Fibroblast of skin of right biceps (primary cell): ENCODE data around the gene RBBP4.
A peak's percentile ranks its signal among the peaks of the same experiment; 100 is the strongest.
"Not testable (repeated sequence)": the region's sequence is repeated elsewhere in the genome, so short reads cannot be mapped to it uniquely, and the experiment has no call there.

Experiments
- DNase-seq: peaks from one replicate; pipeline ENCODE4 v3.0.0-alpha.2; 2013

The RBBP4 gene

DNA sequence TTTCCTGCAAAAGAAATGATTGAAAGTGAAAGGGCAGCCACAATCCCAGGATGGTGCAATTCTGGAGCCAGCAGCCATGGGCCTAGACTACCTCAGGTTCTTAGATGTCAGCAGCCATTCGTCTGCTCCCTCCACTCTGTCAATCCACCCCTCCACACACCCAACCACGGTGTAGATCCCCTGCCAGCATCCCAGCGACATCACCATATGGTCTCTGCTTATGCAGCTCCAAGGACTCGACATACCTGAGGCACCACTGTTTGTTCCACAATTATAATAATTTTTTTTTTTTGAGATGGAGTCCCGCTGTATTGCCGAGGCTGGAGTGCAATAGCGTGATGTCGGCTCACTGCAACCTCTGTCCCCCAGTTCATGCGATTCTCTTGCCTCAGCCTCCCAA lies 45.0 kb downstream of the RBBP4 start:
- no peak for DNase-seq

DNA sequence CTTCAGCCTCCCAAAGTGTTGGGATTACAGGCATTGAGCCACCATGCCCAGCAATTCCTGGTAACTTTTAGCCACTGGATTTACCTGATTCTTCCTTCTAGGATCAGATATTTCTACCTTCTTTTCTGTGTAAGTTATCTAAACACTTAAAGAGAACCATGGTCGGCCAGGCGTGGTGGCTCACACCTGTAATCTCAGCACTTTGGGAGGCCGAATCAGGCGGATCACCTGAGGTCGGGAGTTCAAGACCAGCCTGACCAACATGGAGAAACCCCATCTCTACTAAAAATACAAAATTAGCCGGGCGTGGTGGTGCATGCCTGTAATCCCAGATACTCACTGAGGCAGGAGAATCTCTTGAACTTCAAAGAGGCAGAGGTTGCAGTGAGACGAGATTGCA lies 46.0 kb downstream of the RBBP4 start:
- DNase-seq, result not testable (repeated sequence)

DNA sequence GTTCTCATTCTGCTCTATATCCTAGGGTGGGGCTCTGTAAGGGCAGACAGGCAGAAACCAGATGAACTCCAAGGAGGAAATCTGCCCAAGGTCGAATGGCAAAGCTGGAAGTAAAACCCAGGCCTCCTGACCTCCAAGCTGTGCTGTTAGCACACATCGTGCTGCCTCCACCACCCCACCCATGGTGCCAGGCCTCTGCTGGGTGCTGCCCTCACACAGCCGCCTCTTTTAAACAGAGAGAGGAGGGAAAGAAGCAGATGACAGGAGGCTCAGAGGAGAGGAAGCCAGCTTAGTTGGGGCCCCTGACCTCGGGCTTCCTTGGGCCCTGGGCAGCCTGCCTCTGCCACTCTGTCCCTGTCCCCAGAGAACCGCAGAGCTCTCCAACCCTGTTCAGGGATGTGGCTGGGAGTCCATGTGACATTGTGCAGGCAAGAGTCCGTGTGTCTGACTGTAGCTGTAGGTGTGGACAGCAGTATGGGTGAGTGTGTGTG lies 50.5 kb downstream of the RBBP4 start:
- DNase-seq, result no peak

DNA sequence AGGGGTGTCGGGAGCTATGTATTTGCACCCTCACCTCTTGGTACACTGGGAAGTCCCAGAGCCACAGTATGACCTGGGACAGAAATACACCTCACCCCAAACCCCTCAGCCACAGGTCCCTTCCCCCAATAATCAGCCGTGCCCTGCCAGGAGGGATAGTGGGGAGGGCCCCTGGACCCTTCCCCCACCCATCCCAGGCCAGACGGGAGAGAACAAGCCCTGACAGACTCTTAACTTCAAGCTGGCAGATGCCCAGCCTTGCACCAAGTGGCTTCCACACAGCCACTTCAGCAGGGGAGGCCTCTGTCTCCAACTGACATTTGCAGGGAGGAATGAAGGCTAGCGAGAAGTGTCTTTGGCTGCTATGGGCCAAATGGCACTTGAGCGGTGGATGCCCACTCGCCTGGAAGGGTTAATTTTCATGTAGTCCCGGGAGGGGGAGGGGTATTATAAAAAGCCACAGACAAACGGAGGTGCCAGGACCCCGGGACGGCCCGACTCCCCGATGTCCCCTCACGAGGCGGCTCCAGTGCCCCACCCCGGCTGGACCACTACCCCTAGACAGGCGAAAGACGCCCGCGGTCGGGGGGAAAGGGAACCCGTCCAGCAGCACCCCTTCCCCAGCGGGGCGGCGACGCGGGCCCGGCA lies 51.1 kb downstream of the RBBP4 start:
- DNase-seq, result peak; percentile 63

DNA sequence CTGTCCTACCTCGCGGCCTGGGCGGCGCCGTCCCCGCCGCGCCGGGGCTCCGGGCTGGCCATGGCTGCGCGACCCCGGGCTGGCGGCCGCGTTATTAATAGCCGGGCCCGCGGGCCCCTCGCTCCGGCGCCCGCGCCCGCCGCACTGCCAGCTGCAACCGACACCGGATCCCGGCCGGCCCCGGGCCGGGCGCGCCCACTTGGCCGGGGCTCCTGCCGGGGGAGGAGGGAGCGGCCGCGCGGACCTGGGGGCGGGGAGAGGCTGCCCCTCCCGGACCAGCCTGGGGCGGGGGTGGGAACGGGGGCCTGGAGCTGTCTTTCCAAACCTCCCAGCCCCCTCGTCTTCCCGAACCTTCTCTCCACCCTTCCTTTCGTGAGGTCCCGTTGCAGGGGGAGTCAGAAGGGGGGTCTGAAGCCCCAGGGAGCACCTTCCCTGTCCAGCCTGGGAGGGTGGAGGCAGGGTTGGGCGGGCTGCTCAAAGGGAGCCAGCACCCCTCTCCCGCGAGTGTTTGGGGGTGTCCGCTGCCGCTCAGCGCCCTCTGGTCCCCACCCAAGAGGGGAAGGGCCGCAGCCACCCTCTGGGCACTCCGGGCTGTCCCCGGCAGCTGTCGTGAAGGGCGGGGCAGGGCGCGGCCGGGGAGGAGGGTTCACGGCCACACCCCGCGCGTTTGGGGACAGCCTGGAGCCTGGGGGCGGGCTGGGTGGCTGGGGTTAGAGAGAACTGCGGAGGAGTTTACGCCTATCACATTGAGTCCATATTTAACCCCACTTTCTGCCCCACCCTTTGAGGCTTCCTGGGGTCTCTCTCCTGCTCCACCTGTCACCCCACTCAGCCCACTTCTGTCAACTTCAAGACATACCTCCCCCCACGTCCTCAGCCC lies 51.8 kb downstream of the RBBP4 start, which contains the start of gene SYNC:
Gene SYNC, minus strand, starts transcription at position 172 of the 880 bp plus-strand sequence. Its CDS starts 110 bp downstream, at position 62.
- DNase-seq, result peak; percentile 95

DNA sequence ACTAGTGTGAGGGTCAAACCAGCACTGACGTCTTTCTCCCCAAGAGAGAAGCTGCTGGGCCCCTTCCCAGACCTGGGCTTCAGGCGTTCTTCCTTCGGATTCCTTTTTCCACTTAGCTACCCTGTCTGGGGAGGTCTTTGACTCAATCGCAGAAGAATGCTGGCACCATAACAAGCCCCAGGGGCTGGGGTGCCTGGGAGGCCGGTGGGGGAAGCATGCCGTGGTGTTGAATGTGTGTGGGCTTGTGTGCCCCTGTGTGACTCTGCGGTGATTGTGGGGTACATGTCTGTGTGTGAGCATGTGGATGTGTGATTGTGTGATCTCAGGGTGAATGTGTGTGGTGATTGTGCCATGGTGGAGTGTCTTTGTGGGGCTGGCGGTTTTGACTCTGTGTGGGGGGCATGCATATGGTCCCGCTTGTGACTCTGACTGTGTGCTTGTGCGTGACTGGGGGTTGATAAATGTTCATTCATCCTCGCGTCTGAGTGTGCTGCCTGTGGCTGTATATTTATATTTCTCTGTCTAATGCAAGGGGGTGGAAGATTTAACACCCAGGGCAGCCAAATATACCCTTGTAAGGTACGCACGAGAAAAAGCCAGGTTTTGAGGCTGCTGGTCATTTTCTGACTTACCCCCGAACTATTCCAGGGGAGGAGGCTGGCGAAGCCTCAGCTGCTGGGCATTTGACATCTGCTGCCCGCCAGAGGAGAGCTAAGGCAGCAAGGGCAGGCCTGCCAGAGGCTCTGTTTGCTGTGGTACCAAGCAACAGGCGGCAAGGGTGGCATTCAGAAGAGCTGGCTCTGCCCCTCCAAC lies 52.7 kb downstream of the RBBP4 start:
- DNase-seq, result peak; percentile 100

DNA sequence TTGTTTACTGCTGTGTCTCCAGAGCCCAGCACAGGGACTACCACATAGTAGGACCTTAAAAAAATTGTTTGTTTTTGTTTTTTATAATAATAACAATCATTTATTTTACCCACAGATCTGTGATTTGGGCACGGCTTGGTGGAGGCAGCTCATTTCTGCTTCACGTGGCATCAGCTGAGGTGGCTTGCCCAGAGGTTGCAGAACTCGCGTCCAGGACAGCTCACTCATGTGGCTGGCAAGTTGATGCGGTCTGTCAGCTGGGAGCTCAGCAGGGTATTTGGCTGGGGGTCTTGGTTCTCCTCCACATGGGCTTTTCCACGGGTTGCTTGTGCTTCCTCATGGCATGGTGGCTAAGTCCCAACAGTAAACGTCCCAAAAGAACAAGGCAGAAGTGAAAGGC lies 54.5 kb downstream of the RBBP4 start:
- DNase-seq, result no peak

DNA sequence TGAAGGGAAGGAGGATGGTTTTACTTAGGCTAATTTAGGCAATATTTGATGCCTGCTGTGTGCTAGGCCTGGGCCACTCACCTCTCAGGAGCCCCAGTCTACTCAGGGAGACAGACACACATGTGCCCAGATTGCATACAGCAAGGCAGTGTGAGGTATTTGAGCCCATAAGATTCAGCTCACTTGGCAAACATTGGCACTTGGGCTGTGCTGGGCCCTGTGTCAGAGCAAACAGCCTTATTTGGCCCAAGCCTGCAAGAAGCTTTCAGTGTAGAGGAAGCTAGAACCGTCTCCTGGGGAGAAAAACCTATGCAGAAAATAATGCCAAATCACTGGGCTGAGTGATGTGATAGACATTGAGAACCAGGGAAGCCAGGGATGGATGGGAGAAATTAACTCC lies 55.5 kb downstream of the RBBP4 start:
- no peak for DNase-seq

DNA sequence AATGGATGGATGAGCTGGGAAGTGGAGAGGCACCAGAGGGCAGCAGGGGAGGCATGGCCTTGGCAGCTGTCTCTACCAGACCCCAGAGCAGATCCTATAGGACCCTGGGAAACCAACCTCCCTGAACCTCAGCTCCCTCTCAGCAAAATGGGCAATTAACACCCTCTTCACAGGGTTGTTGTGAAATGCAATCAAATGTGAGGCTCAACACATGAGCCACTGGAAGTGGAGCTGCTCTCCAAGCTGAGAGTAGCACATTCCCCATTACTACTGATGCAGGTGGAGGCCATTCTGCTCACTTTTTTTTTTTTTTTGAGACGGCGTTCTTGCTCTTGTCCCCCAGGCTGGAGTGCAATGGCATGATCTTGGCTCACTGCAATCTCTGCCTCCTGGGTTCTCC lies 58.1 kb downstream of the RBBP4 start:
- no peak for DNase-seq

DNA sequence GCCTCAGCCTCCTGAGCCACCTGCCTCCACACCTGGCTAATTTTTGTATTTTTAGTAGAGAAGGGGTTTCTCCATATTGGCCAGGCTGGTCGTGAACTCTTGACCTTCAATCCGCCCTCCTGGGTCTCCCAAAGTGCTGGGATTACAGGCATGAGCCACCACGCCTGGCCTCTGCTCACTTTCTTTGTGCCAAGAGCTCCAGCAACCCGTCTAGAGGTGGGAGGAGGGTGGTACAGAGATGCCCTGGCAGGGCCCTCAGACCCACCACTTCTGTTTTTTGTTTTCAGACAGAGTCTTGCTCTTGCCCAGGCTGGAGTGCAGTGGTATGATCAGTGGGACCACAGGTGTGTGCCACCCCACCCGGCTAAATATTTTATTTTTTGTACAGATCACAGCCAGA lies 58.5 kb downstream of the RBBP4 start:
- no peak for DNase-seq

DNA sequence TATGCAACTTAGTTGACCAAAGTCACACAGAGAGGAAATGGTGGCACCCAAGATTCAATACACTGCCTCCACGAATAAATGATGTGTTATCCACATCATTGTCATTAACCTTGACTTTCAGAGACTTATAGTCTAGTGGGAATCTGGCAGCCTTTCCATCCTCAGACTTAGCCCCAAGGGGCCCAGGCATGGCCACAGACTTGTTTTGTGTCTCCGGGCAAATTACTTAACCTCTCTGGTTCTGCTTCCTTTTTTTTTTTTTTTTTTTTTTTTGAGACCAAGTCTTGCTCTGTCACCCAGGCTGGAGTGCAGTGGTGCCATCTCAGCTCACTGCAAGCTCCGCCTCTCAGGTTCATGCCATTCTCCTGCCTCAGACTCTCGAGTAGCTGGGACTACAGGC lies 60.2 kb downstream of the RBBP4 start:
- DNase-seq, result not testable (repeated sequence)

DNA sequence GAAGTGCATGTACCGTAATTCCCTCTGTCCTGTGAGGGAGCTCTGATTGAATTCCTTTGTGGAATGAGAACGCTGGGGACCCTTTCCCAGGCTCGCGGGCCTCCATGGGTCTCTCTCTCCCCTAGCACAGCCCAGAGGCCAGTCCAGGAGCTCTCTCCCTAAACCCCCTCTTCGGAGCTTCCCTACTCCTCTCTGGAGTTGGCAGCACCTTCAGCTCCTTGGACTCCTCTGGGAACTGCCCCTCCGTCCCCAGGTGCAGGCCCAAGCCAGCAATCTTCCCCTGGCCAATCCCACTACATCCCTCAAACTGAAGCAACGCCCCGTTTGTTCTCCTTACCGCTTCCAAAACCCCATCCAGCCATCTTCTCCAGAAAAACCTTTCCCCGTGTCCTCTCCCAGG lies 62.1 kb downstream of the RBBP4 start:
- DNase-seq, result no peak

DNA sequence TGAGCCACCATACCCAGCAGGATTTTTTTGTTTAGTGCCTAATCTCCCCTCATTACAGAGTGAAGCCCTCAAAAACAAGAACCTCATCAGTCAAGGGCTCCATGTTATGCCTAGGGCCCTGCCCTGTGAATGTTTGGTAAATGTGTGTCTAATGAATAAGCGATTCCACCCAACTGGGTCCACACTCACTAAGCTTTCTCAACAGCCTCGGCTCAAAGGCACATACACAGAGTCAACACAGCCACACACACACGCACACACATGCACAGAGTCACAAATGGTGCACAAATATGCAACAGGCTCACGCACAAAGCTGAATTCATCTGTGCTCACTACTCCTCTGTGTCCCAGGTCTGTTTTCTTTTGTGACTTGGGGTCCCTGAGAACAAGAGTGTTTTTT lies 63.3 kb downstream of the RBBP4 start:
- no peak for DNase-seq

DNA sequence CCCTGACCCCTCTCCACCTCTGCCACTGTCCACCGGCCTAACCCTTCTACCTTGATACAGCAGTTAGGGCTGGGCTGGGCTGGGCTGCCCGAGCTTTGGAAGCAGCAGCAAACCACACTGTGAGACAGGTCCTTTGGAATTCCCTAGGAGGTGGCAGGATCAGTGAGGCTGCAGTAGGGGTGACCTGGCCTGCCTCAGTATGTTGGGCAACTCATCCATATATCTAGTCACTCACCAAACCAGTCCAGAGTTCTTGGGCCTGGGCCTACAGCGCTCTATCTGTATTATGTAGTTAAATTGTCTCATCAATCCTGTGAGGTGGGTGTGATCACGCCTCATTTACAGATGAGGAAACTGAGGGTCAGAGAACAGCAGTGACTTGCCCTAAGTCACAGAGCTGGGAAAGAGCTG lies 64.9 kb downstream of the RBBP4 start:
- no peak for DNase-seq

DNA sequence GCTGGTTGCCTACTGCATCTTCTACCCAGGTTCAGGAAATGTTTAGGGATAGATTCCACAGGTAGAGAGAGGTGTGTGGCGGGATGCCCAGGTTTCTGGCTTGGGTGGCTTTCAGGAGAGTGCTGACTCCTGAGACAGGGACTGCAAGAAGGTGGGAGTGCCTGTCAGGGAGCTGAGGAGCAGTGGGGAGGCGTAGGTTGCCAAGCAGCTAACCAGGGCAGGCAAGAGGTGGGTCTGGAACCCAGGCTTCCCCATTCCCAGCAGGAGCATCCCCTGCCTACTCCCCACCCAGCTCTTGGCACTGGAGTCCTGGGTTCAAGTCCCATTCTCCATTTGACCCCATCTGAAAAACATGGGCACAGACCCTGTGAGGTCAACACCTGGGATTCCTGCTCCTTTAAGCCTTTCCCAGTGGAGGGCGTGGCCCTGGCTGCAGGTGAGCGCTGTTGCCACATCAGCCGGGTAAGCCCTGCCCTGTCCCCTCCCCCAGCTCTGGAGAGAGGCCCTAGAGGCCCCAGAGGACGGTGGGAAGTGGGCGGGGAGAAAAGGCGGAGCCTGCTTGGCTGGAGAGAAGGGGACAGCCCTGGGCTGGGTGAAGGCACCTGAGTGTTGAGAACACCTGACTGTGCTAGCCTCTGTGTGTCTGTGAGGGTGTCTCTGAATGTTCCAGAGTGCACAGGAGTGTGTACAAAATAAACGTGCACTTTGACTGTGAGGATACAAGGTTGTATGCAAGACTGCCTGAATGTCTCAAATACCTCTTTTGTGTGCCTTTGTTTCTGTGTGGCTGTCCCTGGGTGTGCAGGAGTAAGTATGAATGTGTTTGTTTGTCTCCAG lies 65.5 kb downstream of the RBBP4 start:
- peak; percentile 40 for DNase-seq

DNA sequence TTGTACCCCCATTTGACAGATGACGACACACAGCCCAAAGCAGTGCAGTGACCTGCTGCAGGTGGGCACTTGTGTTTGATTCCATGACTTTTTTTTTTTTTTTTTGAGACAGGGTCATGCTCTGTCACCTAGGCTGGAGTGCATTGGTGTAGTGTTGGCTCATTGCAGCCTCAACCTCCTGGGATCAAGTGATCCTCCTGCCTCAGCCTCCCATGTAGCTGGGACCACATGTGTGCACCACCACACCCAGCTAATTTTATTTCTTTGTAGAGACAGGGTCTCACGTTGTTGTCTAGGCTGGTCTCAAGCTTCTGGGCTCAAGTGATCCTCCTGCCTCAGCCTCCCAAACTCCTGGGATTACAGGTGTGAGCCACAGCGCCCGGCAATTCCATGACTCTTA lies 66.5 kb downstream of the RBBP4 start:
- no peak for DNase-seq

DNA sequence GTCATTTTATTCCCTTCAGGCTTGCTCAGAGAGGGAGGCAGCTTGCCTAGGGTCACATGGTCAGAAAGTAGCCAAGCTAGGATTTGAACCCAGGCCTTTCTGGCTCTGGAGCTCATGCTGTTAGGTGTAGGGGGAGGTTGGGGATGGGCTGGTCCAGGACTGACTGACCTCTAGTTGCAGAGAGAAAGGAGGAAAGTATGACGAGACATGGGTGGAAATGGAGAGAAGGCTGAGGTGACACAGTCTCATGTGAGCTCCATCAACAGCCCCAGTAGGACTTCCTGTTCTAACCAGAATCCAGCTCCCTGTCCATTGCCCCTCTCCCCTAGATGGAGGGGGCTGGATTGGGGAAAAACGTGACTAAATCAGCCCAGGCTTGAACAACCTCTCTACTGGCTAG lies 67.0 kb downstream of the RBBP4 start:
- DNase-seq, result no peak

DNA sequence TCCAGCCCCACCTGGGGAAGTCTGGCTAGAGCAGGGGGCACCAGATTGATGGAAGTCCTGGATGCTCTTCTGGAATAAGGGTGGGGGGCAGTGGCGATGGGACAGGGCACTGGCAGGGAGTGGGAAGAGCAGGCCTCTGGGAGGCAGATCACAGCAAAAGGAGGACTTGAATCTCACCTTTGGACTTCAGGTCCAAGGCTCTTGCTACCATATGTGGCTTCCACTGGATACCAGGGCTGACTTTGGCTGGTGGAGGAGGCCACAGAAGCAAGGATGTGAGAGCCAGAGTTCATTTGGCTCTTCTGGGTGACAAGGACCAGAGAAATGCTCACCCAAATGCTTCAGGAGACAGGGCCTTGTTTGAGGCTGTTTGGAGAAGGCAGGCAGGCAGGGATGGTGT lies 67.5 kb downstream of the RBBP4 start:
- no peak for DNase-seq

DNA sequence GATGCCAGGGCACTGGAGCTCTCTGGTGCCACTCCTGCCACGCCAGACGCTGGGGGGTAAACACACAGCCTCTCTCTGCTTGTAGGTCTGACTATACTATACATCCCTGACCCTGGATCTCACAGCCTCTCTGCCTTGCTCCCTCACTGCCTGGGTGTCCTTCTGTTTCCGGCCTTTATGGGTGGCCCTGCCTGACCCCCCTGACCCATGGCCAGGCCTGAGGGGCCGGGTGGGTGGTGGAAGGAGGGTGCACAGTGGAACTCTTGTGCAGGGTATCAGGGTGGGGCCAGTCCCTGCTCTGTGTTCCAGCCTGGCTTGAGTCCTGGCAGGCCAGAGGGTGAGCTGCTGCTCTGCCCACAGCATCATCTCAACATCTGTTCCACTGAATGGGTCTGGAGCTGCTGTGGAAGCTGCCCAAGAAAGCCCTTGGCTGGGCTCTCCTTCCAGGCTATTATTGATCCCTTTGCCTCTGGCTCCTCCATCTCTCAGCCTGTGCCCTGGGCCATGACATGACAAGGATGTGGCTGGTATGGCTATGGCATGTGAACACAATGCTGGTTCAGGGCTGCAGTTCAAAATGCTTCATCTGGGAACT lies 68.8 kb downstream of the RBBP4 start:
- no peak for DNase-seq

DNA sequence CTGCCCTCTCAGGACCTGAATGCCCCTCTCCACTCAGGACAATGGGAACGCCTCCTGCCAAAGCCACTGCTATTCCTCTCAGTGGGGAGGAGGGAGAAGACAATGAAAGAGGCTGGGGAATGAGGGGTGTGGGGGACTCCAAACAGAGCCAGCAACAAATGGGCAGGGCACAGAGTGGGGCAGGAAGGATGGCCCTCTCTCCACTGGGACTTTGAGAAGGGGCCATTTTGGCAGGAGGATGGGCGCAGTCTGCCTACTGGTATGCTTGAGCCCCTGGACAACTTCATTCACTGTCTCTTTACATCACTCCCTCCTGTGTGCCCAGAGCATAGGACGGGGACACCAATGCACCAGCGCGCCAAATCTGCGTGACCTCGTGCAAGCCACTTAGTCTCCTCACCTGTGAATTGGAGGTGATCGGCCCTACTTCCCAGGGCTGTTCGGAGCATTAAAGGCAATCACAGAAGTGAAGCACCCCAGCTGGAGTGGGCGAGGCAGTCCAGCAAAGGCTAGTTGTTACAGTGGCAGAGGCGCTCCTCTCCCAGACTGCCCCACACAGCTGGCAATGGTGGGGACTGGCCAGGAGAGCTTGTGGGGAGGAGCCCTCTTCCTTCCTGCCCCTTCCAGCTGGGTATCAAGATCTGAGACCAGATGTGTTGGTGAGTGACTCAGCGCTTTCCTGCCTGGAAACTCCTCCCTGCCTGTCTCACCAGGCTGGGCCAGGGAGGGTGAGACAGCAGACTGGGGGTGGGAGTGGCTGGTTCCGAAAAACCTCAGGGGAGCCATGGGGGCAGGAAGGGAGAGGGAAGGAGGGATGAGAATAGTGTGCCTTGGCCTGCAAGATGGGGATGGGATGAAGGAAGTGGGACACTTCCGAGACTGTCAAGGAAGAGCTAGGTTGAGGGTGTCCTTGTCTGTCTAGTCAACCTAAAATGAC lies 73.9 kb downstream of the RBBP4 start:
- DNase-seq, result peak; percentile 93

DNA sequence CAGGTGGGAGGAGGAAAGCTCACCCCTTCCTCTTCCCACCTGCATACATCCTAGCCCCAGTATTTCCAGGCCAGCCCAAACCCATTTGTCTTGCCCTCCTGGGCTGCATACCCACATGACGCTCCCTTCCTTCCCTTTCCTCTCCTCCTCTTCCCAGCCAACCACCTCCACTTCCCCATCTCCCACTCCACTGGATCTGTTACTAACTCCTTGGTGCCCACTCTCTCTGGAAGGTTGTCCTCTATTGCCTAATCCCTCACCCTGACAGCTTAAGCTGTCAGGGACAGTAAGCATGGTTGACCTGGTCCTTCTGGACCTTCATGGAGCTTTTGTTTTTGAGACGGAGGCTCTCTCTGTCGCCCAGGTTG lies 74.6 kb downstream of the RBBP4 start:
- no peak for DNase-seq
